Upper lobe of left lung (tissue), 4 donors: Measurements from ENCODE around the gene BCL10.

Source experiments
- CTCF ChIP-seq, 6 experiments: fragments of 450-650 bp in 4 of 6; fragments of 200-600 bp in 2 of 6; sonication (generic) in 2 of 6; IDR thresholded peaks; one replicate each; pipeline ENCODE4 v1.5.1; 2016 to 2019; ENCODE audit warnings: antibody characterized with exemption in 6 of 6
- POLR2A ChIP-seq, 4 donors: fragments of 450-650 bp; IDR thresholded peaks; one replicate each; pipeline ENCODE4 v1.5.1; 2016 to 2017; ENCODE audit warnings: antibody characterized with exemption in 4 of 4, mild to moderate bottlenecking in 2 of 4

GRCh38 chr1:85297538-85297854 is 21.1 kb upstream of the BCL10 start:
- TF ChIP-seq CTCF (IDR thresholded peaks at IDR 0.05) (no peak), POLR2A (IDR thresholded peaks at IDR 0.05) (no peak)
